Fibroblast of skin of left quadriceps (primary cell): Measurements from ENCODE around the gene BRAT1.
A peak's percentile ranks its signal among the peaks of the same experiment; 100 is the strongest.
"Not testable (repeated sequence)": the region's sequence is repeated elsewhere in the genome, so short reads cannot be mapped to it uniquely, and the experiment has no call there.

Experiments
- DNase-seq, 2 experiments: peaks; one replicate each; pipeline ENCODE4 v3.0.0-alpha.2; 2013; ENCODE audit warnings: low read depth in 2 of 2

The BRAT1 gene

GRCh38 chr7:2583798-2584580 lies 28.7 kb upstream of the BRAT1 start:
- DNase-seq, result no peak

GRCh38 chr7:2582006-2582735 lies 26.8 kb upstream of the BRAT1 start:
- no peak for DNase-seq

GRCh38 chr7:2580636-2581035 lies 25.3 kb upstream of the BRAT1 start:
- DNase-seq, result no peak

- DNase-seq, result no peak
Measured at GRCh38 chr7:2577914-2578680, 22.8 kb upstream of the BRAT1 start.

DNA sequence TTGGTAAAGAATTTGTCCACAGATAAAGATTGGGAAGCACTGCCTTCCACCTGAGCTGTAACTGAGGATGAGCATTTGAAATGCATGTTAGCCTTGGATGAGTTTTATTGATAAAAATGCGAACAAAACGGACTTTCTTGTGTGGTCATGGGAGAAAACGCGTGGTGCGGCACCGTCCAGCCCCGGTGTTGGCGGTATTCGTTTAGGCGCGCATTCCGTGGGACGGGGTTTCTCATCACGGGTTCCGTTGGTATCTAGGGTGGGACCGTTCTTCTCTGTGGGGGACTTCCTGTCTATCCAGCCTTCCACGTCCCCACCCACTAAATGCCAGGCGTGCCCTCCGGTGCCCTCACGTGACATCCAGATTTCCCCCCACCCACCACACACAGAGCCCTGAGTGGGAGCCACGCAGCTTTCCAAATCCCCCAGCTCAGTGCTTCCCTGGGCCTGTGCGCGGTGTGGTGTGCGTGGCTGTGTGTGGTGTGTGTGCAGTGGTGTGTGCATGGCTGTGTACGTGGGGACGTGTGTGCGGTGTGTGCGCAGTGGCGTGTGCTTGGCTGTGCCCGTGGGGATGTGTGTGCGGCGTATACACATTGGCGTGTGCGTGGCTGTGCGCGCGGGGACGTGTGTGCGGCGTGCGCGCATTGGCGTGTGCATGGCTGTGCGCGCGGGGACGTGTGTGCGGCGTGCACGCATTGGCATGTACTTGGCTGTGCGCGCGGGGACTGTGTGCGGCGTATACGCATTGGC lies 21.6 kb upstream of the BRAT1 start:
- no peak for DNase-seq

DNA sequence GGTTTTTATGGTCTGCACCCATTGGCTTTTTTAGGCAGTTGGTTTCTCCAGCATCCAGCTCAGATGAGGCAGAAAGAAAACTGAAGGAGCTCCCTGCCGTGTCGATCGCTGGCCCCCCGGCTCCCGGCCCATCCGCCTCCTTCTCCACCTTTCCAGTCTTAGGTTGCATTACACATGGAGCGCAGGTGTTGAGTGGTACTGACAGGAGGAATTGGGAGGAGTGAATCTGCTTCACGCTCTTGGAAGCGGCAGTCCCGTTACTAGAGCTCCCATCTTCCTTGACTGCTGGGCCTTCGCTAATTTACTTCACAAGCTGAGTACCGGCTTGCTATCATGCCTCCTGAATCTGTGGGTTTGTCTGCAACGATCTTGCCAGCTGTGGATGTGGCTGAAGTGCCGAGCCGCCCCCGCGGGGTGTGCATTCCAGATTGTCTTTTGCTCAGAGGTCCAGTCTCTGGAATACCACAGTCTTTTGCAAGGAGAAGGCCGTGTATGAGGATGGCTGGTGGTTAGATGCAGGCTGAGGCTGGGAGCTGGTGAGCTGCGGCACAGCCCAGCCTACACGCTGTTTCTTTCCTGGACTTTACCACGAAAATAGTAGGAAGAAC lies 20.5 kb upstream of the BRAT1 start:
- no peak for DNase-seq

GRCh38 chr7:2575046-2575732 lies 19.9 kb upstream of the BRAT1 start:
- DNase-seq, result no peak

- DNase-seq, result no peak
Measured at GRCh38 chr7:2573761-2574160, 18.4 kb upstream of the BRAT1 start.

DNA sequence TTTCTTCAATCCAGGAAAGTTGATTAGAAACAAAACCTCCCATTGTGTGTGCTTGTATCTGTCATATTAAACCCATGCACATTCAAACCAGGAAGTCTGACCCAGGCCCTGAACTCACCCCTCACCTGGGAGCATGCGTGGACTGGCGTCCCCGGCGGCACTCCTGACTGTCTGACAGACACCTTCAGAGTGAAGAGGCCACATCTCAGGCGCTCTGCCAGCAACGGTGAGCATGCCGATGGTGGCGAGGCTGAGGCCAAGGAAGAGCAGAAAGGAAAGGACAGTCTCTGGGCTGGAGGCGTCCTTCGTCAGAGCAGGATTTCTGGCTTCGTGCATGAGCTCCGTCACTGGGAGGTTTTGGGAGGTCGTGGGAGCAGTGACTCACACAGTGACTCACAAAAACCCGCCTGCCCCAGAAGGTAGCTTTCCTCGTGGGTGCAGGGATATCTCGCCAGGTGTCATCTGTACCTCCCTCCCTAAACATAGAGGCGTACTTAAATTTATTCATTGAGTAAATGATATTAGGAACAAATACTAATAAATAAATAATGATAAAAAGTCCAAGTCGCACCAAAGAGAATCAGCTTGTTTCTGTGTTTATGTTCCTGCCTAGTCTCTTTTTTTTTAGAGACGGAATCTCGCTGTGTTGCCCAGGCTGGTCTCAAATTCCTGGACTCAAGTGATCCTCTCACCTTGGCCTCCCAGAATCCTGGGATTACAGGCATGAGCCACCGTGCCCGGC lies 16.9 kb upstream of the BRAT1 start:
- DNase-seq, result no peak

GRCh38 chr7:2571409-2571808 lies 16.1 kb upstream of the BRAT1 start:
- DNase-seq, result no peak

DNA sequence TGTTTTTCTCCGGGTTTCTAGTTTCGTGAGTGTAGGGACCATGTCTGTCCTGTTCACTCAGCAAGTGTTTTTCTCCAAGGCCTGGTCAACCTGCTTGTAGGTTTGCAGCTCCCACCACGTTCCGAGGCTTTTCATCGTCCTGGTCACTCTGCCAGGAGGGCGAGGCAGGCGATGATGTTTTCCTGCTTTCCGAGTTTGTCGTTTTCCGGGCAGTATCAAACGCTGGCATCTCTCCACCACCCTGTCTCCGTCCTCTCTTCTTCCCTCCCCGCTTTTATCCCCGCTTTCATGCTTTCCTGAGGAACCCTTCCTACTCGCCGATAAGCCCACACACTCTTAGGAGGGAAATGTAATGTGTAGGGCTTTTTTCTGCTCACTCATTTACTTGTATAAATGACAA lies 14.7 kb upstream of the BRAT1 start:
- no peak for DNase-seq

DNA sequence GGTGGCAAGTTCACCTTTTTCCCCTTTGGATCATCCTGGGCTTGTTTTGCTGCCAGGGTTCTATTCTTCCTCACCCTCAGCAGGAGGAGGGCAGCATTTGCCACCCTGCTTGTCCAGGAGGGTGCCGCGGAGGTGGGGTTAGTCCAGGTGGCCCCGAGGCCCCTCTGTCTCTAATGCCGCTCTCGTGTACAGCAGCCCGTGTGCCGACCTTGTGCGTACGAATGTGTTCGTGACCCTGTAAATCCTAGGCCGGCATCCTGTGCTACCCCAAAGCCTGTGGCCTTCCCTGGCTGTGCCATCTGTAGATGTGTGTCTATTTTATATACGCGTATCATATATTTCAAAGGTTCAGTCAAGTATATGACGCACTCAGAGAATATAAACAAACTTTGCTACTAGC lies 14.1 kb upstream of the BRAT1 start:
- no peak for DNase-seq

DNA sequence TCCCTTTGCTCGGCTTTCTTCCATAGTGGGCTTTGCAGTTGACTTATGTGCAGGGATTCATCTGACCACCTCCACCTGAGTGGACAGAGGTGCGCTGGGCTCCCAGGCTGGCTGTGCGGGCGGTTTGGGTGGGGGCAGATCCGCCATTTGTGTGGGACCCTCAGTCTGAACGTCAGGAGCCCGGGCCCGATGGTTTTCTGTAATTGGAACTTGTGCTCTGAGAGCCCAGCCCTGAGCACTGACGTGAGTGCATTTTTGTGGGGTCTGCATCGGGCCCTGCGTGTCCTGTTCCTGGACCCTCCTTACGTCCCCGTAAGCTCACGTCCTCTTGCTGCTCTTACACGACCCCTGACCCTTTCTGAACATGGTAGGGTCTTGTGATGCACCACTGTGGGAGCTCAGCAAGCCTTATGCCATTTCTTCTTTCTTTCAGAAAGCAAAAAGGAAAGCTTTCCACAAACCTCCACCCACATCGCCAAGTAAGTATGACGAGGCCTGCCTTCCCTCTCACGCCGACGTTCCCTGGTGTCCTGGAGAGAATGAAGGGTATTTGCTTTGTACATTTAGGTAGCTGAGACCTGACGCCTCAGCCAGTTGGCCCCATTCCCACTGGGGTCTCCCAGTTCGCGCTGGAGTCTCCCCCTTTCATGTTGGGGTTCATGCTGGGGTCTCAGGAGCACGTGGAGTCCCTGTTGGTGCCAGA lies 13.3 kb upstream of the BRAT1 start:
- DNase-seq, result no peak

DNA sequence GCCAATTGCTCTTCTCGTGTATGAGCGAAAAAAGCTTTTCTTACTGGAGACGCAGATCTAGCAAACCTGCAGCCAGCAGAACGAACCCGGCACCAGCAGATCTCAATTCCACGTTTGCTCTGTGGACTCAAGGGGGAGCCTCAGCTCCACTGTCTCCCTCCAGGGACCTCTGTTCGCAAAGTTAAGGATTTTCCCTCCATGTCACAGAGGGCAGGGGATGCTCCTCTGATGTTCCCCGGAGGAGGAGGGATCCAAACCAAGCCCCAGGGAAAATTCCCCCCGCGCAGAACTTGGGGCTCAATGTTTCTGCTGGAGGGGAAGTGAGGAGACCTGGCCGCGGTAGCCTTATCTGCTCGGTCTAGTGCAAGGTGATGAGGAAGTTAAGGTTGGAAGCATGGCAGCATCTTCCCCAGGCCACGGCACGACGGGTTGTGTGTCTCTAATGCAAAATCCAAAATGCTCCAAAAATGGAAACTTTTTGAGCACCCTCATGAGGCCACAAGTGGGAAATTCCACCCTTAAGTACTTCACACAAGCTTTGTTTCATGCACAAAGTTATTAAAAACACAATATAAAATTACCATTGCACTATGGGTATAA lies 12.5 kb upstream of the BRAT1 start:
- peak in 1 of 2 experiments; percentile 16 for DNase-seq

GRCh38 chr7:2566890-2567678 lies 11.8 kb upstream of the BRAT1 start:
- no peak for DNase-seq

DNA sequence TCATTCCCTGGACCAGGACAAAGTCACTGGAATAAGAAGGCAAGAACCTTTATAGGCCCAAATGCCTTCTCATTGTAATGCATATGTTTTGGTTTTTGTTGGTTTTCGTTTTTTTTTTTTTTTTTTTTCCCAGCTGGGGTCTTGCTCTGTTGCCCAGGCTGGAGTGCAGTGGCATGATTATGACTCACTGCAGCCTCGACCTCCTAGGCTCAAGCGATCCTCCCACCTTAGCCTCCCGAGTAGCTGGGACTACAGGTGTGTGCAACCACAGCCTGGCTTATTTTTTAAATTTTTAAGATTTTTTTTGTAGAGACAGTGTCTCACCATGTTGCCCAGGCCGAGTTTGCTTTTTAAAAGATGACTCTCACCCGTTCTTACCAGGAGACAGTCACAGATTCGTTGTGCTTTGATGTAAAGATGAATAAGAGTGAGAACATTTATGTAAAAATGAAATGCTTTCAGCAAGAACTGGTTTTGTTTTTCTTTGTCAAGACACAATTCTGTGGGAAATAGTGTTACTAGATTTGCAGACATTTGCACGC lies 11.1 kb upstream of the BRAT1 start:
- DNase-seq, result no peak

DNA sequence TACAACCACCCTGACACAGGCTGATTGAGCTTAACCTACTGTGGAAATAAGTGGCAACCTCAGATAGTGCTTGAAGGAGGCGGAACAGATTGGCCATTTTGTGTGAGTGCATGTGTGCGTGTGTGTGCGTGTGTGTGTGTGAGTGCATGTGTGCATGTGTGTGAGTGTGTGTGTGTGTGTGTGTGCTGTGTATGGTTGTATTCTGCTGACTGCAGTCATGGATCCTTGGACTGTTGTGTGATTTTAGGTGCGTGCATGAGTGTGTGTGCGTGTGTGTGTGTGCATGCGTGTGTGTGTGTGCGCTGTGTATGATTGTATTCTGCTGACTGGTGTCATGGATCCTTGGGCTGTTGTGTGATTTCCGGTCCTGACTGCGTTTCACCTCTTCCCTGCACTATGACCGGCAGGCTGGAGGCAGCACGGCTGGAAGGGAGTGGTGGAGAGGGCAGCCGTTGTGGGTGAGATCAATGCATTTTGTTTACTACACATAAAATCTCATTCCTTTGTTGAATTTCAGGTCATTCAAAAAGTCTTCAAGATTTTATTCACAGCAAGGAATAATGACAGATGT lies 9.7 kb upstream of the BRAT1 start:
- no peak for DNase-seq

- DNase-seq, result not testable (repeated sequence)
Measured at GRCh38 chr7:2563955-2564354, 8.6 kb upstream of the BRAT1 start.
